ENCODE results near the gene SPI1.

The SPI1 gene

DNA sequence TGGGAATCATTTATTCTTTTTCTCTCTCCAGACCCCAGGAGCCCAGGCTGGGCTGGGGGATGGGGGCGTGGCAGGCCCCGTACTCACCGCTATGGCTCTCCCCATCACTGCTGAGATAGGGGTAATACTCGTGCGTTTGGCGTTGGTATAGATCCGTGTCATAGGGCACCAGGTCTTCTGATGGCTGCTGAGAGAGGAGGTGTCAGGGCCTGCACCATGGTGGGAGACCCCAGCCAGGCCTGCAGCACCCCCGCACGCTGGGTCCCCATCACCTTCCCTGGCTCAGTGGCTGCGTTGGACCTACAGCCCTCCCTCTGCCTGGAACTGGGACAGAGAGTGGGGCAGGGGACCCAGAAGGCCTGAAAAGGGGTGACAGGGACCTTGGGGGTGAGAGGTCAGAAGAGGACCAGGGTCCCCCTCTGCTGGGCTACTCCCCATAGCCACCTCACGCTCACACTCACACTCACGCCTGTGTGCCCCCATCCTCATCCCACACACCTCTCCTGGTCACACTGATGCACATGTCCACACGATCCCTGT lies 2.7 kb downstream of the SPI1 start:
- peak overlapping the region in 1 of 2 donors; percentile 74 for H3K27ac ChIP-seq
- TF ChIP-seq, protein P1, sequence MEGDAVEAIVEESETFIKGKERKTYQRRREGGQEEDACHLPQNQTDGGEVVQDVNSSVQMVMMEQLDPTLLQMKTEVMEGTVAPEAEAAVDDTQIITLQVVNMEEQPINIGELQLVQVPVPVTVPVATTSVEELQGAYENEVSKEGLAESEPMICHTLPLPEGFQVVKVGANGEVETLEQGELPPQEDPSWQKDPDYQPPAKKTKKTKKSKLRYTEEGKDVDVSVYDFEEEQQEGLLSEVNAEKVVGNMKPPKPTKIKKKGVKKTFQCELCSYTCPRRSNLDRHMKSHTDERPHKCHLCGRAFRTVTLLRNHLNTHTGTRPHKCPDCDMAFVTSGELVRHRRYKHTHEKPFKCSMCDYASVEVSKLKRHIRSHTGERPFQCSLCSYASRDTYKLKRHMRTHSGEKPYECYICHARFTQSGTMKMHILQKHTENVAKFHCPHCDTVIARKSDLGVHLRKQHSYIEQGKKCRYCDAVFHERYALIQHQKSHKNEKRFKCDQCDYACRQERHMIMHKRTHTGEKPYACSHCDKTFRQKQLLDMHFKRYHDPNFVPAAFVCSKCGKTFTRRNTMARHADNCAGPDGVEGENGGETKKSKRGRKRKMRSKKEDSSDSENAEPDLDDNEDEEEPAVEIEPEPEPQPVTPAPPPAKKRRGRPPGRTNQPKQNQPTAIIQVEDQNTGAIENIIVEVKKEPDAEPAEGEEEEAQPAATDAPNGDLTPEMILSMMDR (IDR thresholded peaks at IDR 0.05): no peak
- DNase-seq (ENCODE audit: low spot score): no peak
- H3K4me3 ChIP-seq: peak overlapping the region; percentile 62

DNA sequence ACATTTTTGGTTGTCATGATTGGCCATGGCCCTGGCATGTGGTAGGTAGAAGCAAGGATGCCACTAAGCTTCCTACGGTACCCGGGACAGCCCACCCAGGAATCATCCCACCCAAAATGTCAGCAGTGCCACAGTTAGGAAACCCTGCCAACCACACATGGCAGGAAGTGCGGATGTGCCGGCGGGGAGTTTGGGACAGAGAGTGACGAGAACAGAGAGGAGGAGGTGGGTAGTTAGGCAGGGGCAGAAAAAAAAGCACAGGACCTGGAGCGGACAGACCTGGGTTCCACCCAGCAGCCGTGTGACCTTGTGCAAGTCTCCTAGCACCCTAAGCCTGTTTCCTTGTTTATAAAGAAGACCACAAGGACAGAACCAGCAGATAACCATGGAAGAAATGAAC lies 3.3 kb downstream of the SPI1 start:
- TF ChIP-seq, protein P1 (IDR thresholded peaks at IDR 0.05): no peak
- Histone ChIP-seq H3K4me3 (no peak overlapping the region), H3K27ac (peak overlapping the region in 1 of 2 donors; percentile 74)
- no peak for DNase-seq (ENCODE audit: low spot score)

- no peak for DNase-seq (ENCODE audit: low spot score)
- H3K4me3 ChIP-seq: no peak overlapping the region
- TF ChIP-seq, protein P1 (IDR thresholded peaks at IDR 0.05): no peak
- peak overlapping the region in 1 of 2 donors; percentile 2 for H3K27ac ChIP-seq
Measured at GRCh38 chr11:47374720-47375019, 3.7 kb downstream of the SPI1 start.

DNA sequence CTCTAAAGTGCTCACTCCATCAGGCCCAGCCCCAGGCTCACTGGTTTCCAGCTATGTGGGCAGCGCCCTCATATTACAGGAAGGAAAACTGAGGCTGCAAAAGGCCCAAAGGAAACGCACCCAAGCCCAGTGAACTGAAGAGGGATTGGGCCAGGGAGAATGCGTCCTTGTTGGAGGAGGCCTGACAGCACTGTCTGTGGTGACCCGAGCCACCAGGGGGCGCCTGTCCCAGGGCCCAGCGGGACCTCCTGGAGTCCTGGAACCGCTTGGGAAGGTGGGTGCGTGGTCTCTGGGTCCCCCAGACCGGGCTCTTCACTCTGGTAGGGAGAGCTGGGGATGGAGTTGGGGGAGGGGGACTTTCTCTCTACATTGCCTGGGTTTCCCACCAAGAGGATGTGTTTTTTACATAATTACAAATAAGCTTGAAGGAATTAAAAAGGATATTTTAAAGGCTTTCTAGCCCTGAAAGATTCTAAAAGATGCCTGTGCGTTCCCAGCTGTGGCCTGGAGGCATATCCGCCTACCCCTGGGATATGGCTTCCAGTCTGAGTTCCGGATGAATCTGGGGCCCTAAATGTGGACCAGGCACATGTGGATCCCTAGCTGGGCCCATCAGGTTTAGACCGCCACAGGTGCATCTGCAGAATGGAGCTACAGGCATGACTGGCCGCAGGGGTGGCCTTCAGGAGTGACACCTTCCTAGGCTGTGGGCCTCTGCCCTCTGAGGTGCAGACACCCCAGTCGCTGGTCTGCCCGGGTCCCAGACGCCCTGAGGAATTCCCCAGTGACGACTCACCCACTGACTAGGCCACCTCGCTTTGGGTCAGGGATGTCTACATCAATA lies 4.2 kb downstream of the SPI1 start:
- peak; percentile 72 for DNase-seq (ENCODE audit: low spot score)
- TF ChIP-seq, protein P1 (IDR thresholded peaks at IDR 0.05): peak; percentile 95
- no peak overlapping the region for H3K4me3 ChIP-seq
- H3K27ac ChIP-seq: peak overlapping the region in 1 of 2 donors; percentile 2

DNA sequence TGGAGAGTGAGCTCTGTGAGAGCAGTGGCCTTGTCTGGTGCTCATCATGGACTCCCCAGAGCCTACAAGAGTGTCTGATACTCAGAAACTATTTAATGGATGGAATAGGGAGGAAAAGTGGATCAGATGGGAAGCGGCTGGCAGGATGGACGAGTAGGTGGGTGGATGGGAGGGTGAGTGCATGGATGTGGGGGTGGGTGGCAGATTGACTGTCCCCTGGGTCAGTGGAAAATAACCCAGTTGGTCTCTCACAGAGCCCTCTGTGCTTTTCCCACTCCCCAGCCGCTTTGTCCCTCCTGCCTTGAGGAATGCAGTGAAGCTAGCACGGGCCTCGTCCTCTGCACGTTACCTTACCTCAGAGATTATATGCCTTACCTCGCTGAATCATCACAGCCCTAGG lies 5.9 kb downstream of the SPI1 start:
- DNase-seq (ENCODE audit: low spot score): no peak
- no peak overlapping the region for H3K27ac ChIP-seq
- TF ChIP-seq, protein P1 (IDR thresholded peaks at IDR 0.05): no peak

DNA sequence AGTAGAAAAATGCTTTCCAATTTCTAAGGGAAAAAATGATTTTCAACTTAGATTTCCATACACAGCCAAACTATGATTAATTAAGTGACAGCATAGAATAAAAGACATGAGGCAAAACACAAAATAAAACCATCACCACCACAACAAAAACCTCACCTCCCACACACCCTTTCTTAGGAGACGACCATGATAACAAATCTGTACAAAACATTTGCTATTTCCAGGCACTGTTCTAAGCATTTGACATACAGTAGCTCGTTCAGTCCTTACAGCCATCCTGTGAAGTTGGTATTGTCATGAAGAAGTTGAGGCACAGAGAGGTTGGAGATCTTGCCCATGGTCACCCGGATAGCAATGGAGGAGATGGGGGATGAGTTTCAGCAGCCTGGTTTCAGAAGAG lies 8.7 kb downstream of the SPI1 start:
- H3K27ac ChIP-seq: no peak overlapping the region
- TF ChIP-seq, protein P1 (IDR thresholded peaks at IDR 0.05): no peak
- DNase-seq (ENCODE audit: low spot score): no peak
- H3K4me3 ChIP-seq: no peak overlapping the region

More for the DNA sequence above, 5.9 kb downstream of the SPI1 start:
- H3K4me3 ChIP-seq: no peak overlapping the region

DNA sequence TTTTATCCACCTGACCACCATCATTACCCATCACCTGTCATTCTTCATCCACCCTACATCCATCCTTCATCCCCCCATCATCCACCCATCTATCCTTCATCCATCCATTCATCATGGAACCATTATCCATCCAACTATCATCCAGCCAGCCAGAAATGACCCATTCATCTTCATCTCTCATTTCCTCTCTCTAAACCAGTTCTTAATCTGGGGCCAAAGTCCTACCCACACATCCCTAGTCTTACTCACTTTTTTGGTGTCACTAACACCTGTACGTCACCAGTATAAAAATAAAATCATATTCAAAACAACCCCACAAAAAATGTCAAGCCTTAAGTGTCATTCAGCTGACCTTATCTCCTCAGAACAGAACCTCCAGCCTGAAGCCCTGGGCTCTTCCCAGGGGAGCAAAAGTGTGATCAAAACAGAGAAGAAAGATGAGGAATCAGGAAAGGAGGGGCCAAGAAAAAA lies 12.3 kb downstream of the SPI1 start:
- no peak for DNase-seq (ENCODE audit: low spot score)
- no peak overlapping the region for H3K27ac ChIP-seq
- TF ChIP-seq, protein P1 (IDR thresholded peaks at IDR 0.05): no peak
- no peak overlapping the region for H3K4me3 ChIP-seq

Measured in coronary artery (tissue), 2 donors.